Ovary (tissue), 3 donors: ENCODE measurements around the gene YJEFN3.

Experiments used
- CTCF ChIP-seq, 3 donors: fragments of 450-650 bp in 2 of 3; fragments of 200-600 bp in 1 of 3; IDR thresholded peaks; one replicate each; pipeline versions ENCODE4 v1.5.1 to v1.8.0; 2016 to 2022; ENCODE audit warnings: antibody characterized with exemption in 3 of 3, mild to moderate bottlenecking in 1 of 3
- EP300 ChIP-seq: sonication (generic); formaldehyde crosslinking; IDR thresholded peaks from one replicate; pipeline ENCODE4 v1.6.1; 2017; ENCODE audit warnings: antibody characterized with exemption
- donor health status: DM: no; HTN: no; CAD: no.

GRCh38 chr19:19552798-19553197, 24.1 kb downstream of the YJEFN3 start:
- TF ChIP-seq CTCF (IDR thresholded peaks at IDR 0.05) = no peak
- no peak for TF ChIP-seq EP300
